GM04503 (cell line): Measurements from ENCODE around the gene EDN1.

Experiments used
- DNase-seq: peaks from one replicate; pipeline ENCODE4 v3.0.0-alpha.2; 2012; ENCODE audit warnings: low read depth

EDN1 gene

GRCh38 chr6:12270551-12271230 is 19.5 kb upstream of the EDN1 start:
- no peak for DNase-seq

GRCh38 chr6:12271594-12271993 is 18.6 kb upstream of the EDN1 start:
- DNase-seq, result no peak

- DNase-seq, result no peak
Observed at GRCh38 chr6:12271997-12272396, 18.2 kb upstream of the EDN1 start.

- DNase-seq, result no peak
Observed at GRCh38 chr6:12275107-12275506, 15.1 kb upstream of the EDN1 start.

- no peak for DNase-seq
Observed at GRCh38 chr6:12276930-12277315, 13.2 kb upstream of the EDN1 start.

GRCh38 chr6:12277386-12277785 is 12.8 kb upstream of the EDN1 start:
- no peak for DNase-seq

- no peak for DNase-seq
Observed at GRCh38 chr6:12278915-12279314, 11.2 kb upstream of the EDN1 start.

- DNase-seq, result no peak
Observed at GRCh38 chr6:12279322-12280091, 10.7 kb upstream of the EDN1 start.

- DNase-seq, result no peak
Observed at GRCh38 chr6:12280458-12280857, 9.7 kb upstream of the EDN1 start.

- DNase-seq, result no peak
Observed at GRCh38 chr6:12280902-12281301, 9.3 kb upstream of the EDN1 start.

GRCh38 chr6:12283904-12284303 is 6.3 kb upstream of the EDN1 start:
- DNase-seq, result no peak

- peak; percentile 79 for DNase-seq
Observed at GRCh38 chr6:12286373-12287110, 3.6 kb upstream of the EDN1 start.

GRCh38 chr6:12288211-12288618 is 1.9 kb upstream of the EDN1 start:
- DNase-seq, result no peak

GRCh38 chr6:12288914-12289313 is 1.2 kb upstream of the EDN1 start:
- DNase-seq, result no peak

GRCh38 chr6:12289365-12289919 is 719 bp upstream of the EDN1 start:
- DNase-seq, result no peak

GRCh38 chr6:12291071-12291838 is 1.1 kb downstream of the EDN1 start:
- DNase-seq, result no peak

- peak; percentile 32 for DNase-seq
Observed at GRCh38 chr6:12291839-12292604, 1.9 kb downstream of the EDN1 start.

GRCh38 chr6:12293235-12293930 is 3.2 kb downstream of the EDN1 start:
- DNase-seq, result no peak

GRCh38 chr6:12293931-12294807 is 4.0 kb downstream of the EDN1 start:
- no peak for DNase-seq
